Measurements from ENCODE around the gene CDC40. TPM values are rescaled to one million over a fixed set of nuclear protein-coding genes. Genes with fewer than 3 reads are reported as not detected.

Gene CDC40
- total RNA-seq, 1 experiment from 2014 or later: 25.7 TPM

Other genes starting within 250 kb of the CDC40 start
- 0.22 TPM in 1 of 3 replicates, not detected in the others for gene GPR6, start 202.1 kb upstream of the CDC40 start, total RNA-seq (2021)
- 22.3 to 28.9 TPM (median 27.7 TPM) in 3 replicates for gene WASF1, start 757 bp upstream of the CDC40 start, total RNA-seq (2021)
- 0.21 to 0.44 TPM (median 0.31 TPM) in 3 replicates for gene METTL24, start 177.9 kb downstream of the CDC40 start, total RNA-seq (2021)
- gene DDO, start 235.1 kb downstream of the CDC40 start, total RNA-seq (2021): not detected in 3 replicates